Non-pigmented ciliary epithelial cell (primary cell): ENCODE results near the gene NUAK1.

ENCODE experiments used
- DNase-seq: peaks from one replicate; pipeline ENCODE4 v3.0.0-alpha.2; 2010; ENCODE audit warnings: low read depth

Gene NUAK1

DNA sequence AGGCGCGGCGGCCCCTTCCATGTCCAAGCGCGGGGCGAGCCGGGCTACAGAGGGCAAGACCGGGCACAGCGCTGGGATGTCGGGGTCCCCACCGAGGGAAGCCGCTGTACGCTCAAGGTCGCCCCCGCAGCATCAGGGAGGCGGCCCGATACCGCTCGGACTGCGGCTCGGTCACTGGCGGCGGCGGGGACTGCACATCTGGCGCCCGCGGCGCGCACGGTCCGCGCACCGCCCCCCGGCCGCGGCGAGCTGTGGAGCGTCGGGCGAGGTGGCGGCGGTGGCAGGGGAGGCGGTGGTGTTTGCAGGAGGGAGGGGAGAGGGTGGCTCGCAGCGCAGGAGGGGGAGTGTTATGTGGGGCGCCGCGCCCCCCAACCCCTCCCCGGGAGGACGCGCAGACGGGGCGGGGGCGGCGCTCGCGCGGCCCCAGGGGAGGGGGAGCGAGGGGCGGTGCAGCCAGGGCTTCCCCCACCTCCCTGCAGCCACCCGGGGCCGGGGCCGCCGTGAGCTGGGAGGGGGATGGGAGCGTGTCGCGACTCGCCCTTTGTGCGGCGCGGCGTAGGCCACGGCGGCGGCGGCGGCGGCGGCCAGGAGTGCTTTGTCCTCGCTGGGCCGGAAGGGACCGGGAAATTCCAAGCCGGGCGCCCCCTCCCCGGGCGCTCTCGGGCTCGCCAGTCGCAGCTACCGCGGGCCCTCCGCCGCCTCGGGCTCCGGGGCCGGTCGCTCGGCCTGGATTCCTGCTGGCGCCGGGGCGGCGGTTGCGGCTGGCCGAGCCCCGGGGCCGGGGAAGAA lies at the start of gene NUAK1:
Gene NUAK1, minus strand, starts transcription at position 322 of the 789 bp plus-strand sequence. Its CDS starts 301 bp downstream, at position 21.
- DNase-seq = no peak

DNA sequence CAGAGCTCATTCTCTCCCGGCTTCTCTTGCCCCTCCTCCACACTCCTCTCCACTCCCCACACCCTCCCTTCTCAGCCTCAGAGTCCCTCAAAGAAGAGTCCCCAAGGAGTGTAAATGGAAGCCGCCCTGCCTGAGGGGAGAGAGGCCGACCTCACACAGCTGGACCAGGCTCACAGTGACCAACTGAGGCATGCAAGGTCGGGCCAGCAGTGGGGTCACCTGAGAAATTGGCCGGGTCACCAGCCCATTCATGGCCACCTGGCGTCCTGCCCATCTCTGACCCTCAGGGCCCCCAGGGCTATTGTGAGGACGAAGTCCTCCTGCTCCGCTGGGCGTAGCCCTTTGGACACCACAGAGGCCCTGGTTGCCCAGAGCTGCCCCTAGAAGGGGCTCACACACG lies 49.5 kb upstream of the NUAK1 start:
- no peak for DNase-seq

DNA sequence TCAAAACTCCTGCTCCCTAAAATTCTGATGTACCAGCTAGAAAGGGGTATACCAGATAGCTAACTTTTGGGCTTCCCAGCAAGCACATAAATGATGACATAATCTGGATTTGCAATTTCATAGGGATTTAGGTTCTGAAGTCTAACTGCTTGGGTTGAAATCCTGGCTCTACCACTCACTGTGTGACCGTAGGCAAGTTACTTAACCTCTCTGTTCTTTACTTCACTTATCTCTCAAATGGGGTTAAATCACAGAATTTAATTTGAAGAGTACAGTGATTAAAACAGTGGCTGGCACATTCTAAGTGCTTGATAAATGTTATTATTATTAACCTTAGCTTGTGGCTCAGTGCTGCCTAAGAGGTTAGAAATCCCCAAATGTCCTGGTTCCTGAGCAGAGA lies 49.1 kb upstream of the NUAK1 start:
- DNase-seq = no peak

DNA sequence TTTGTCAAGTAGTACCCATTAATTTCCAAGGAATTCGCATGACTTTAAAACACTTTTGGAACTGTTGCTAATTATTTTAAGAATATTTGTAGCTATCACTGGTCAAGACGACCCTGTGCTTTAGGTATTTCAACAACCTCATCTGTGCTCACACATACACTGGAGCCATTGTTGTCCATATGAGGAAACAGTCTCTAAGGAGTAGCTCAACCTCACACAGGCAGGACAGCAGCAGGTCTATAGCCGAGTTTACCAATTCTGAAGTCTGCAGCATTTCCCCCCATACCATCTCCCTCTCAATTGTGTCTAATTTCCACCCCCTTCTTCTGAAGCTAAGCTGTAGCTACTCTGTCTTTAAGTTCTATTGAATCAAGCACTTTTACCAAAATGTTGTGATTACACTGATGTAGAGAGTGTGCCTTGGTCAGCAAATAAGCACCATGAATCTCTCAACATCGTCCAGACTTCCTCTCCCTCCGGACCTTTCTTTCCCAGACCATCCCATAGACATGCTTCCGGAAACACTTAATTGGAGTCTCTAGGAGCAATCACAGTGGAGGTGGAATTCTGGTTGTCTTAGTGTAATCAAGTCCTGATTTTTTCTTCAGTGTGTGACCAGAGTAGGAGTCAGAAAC lies 48.5 kb upstream of the NUAK1 start:
- DNase-seq = no peak

DNA sequence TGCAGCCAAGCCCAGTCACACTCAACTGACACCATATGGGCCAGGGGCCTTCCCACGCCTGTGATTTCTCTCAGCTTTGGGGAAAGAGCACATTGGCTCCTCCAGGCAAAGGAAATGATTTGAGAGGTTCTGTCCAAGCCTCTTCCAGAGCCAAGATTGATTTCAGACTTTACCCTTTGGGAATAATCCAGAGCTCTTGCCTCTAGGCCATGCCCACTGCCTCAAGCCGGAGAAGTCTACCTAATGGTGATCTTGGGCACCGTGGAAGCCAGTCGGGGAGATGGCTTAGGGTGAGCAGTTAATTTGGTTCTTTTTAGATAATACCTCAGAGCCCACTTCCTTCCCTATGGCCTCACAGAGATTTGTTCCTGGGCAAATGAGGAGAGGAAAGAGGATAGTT lies 45.0 kb upstream of the NUAK1 start:
- no peak for DNase-seq

DNA sequence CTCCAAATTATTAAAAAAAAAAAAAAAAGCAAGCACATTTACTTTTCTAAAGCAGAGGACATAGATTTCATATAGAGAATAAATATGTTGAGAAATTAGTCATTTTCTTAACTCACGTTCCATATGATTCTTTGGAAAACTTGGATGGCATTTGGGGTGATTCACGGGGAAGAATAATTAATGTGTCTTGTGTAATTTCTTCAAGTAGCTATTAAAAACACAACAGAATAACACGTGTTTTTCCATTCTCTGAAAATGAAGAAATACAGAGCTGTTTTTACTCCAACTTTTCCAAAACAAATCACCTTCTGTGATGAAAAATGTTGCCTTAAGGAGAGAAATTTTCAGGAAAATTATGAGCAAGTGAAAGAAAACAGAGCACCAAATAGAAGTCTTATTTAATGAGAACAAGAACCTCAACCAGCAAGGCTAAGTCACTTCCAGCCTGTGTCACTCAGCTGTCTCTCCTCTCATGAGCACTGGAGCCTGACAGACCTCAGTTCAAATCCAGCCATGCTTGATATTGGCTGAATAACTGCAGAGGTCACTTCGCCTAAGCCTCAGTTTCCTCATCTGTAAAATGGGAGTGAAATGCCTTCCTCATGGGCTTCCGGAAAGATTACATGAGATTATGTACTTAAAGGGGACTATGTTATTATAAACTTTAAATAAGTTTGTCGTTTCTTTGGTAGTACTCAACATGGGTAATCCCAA lies 42.8 kb upstream of the NUAK1 start:
- no peak for DNase-seq

DNA sequence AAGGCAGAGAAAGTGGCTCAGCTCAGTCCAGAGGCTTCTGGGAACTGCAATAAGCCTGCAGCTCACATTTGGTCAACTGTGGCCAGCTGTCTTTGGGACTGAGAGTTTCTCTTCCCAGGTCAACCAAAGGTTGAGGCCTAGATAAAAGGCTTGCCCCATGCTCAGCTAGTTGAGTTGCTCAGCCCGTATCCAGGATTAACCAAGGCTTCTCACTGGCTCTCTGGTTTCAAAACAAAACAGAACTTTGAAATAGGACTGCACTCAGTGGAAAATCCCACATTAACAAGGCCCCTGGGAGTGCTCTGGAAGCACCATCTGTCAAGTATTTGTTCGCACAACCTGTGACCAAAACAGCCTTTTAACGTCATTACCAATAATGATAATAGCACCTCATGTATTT lies 40.3 kb upstream of the NUAK1 start:
- no peak for DNase-seq

DNA sequence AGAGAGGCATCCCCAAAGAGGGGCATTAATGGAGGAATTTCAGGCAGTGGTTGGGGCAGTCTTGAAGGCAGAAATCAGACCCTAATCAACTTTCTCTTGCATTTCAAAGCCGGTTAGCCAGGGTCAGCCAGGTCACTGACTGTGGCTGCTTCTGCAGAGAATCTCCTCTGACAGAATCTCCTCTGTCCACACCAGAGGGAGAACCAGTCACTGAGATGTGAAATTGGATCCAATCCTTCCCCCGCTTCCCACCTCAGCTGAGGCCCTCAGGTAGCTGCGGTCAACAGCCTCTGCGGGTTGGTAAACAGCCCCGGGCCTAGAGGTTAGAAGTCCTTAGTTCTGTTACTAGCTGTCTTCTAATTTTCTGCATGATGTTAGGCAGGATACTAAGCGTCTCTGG lies 39.8 kb upstream of the NUAK1 start:
- no peak for DNase-seq

DNA sequence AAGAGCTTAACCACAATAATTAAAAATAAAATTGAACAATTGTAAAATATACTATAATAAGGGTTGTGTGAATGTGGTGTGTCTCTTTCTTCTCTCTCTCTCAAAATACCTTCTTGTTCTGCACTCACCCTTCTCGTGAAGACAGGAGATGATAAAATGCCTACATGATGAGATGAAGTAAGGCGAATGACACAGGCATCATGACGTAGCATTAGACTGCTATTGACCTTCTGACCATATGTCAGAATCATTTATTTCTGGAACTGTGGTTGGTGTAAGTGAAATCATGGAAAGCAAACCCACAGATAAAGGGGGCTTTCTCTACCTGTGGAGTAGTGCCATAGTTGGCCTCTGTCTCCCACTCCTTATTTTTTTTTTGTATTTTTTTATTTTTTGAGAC lies 37.8 kb upstream of the NUAK1 start:
- no peak for DNase-seq

DNA sequence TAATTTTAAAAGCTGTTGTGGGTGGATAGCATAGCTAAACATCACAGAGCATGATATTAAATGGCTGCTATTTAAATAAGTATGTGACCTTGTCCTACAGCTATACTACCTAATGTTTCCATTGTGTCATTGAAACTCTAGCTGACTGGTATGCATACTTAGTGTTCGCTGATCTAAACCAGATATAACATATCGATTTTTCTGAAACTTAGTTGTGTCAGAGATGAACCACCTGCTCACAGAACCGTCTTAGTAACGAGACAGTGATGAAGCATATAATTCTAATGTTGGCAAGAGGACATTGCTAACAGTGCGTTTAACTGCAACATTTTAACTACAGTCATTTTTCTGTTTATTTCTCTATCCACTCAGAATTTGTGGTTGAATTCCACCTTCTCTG lies 36.1 kb upstream of the NUAK1 start:
- no peak for DNase-seq

DNA sequence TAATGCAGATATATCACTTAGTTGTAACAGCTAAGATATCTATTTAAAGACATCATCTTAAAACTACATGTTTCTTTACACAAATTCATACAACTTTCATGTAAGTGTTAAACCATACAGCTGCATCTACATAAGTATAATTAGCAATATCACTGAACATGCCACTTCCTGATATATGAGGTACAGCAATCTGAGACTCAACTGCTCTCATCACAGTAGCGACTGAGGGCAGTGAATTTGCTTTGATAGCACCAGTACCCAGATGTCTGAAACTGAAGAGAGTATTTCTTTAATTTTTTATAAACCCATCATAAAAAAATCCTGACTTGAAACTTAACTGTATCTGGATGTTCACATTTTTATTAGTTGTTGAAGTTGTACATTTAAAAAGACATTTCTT lies 34.7 kb upstream of the NUAK1 start:
- no peak for DNase-seq

DNA sequence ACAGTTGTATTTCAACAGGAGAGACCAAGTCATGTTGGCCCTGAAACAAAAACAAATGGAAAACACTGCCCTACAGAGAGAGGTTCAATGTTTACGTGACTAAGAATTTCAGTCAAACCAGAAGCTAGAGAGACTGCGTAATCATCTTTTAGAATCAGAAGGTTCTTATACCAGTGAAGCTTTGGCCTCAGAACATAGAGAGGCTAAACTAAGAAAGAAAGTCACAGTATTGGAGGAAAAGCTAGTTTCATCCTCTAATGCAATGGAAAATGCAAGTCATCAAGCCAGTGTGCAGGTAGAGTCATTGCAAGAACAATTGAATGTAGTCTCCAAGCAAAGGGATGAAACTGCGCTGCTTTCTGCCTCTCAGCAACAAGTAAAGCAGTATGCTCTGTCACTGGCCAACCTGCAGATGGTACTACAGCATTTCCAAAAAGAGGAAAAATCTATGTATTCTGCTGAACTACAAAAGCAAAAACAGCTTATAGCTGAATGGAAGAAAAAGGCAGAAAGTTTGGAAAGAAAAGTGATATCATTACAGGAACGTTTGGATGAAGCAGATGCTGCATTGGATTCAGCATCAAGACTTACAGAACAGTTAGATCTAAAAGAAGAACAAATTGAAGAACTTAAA lies 32.5 kb upstream of the NUAK1 start:
- no peak for DNase-seq

DNA sequence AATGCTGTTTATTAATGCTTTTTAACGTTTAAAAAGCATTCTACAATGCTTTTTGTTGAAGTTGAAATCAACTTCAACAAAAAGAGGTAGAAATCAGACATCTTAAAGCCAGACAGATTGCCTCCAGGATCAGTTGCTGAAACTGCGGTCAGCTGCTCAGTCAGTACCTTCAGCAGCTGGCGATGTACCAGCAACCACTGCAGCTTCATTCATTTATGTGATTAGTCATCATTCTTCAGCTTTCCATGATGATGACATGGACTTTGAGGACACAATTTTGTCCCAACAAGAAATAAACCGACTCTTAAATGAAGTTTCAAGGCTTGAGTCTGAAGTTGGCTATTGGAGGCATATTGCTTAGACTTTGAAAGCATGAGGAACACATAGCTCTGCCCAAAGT lies 31.5 kb upstream of the NUAK1 start:
- peak; percentile 51 for DNase-seq

DNA sequence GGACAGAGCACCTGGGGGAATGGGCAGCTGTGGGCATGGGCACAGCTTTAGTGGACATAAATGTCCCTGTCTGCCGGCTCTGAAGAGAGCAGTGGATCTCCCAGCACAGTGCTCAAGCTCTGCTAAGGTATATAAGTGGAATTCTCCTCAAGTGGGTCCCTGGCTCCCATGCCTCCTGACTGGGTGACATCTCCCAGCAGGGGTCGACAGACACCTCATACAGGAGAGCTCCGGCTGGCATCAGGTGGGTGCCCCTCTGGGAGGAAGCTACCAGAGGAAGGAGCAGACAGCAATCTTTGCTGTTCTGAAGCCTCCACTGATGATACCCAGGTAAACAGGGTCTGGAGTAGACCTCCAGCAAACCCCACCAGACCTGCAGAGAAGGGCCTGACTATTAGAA lies 25.0 kb upstream of the NUAK1 start:
- DNase-seq = no peak

DNA sequence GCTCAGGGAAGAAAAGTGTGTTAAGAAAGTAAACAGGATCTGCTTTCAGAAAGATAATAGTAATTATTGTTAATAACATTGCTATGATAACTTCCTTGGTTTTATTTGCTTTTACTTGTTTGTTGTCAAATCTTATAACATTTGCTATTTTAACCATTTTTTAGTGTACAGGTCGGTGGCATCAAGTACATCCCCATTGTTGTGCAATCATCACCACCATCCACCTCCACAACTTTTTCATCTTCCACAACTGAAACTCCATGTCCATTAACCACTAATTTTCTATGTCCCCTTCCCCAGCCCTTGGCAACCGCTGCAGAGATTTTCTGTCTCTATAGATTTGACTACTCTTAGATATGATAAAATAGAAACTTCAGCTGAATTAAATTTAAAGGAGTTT lies 22.7 kb upstream of the NUAK1 start:
- no peak for DNase-seq

DNA sequence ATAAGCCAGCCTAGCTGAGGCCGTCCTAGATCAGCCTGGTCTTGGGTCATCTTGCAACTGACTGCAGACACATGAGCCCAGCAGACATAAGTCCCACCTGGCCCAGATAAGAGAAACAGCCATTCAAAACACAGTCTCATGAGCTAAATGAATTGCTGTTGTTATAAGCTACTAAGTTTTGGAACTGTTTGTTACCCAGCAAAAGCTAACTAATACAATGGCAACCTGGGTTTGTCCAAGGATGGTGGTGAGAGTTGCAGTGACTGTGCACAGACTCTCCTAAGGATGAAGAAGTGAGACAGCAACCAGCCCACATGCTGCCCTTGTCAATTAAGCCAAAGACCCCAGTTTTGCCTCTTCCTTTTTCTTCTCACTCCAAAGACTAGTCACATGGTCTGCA lies 22.2 kb upstream of the NUAK1 start:
- no peak for DNase-seq

DNA sequence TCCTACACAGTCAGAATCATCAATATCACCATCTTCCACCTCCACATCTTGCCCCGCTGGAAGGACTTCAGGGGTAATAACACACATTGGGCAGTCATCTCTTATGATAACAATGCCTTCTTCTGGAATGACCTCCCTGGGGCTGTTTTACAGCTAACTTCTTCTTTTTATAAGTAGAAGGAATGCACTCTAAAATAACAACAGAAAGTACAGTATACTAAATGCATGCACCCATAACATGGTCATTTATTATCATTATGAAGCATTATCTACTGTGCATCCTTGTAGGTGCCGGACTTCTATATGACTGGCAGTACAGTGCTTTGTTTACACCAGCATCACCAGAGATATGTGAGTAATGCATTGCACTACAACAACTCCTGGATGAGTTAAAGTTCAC lies 19.0 kb upstream of the NUAK1 start:
- DNase-seq = no peak

DNA sequence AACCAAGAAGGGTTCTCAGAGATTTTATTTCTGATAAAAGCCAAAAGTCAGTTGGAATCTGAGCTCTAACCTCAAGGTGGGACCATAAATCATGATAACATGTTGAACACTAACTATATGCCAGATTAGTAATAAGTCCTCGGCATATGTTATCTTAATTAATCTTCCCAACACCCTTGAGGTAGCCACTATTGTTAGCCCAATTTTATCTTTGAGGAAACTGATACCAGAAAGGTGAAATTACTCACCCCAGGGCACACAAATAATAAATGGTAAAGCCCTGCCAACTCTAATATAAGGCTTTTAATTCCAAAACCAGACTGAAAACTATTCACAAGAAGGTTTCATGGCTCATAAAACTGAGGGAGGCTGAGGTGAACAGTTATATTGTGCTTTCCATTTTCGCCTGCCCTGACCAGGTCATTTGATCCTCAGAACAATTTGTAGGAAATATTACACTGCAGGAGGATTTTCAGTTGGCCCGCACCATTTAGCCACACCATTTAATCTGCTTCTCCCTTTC lies 16.1 kb upstream of the NUAK1 start:
- DNase-seq = no peak

DNA sequence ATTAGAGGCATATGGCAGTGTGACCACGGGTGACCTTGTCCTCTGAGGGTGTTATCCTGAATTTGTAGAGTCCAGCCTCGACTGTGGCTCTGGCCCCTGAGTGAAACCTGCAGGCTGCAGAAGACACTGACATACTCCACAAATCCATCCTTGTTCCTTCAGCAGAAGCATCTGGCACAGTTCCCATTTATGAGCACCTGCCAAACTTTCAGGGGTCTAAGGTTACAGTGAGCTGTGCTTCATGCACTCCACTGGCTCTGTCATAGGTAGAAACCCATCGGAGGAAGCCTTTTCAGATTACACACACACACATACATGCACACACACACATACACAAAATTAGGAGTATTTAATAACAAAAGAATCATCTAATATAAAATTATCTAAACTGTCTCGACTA lies 13.6 kb upstream of the NUAK1 start:
- DNase-seq = no peak

DNA sequence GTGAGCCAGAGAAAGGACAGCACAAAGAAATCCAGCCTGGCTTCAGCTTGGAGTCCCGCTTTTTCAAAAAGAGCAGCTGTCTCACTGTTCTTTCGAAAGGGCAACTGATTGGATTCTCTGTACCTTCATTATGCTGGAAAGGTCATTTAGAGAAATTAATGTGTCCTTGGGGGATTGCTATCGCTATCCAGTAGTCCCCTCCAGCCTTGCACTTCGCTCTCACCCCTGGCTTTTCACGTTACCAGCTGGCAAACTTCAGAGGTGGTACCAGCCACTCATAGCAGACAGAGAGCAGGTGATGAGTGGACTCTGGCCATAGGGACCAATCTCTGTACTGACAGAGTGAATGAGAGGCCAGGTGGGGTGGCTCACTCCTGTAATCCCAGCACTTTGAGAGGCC lies 11.8 kb upstream of the NUAK1 start:
- DNase-seq = no peak

DNA sequence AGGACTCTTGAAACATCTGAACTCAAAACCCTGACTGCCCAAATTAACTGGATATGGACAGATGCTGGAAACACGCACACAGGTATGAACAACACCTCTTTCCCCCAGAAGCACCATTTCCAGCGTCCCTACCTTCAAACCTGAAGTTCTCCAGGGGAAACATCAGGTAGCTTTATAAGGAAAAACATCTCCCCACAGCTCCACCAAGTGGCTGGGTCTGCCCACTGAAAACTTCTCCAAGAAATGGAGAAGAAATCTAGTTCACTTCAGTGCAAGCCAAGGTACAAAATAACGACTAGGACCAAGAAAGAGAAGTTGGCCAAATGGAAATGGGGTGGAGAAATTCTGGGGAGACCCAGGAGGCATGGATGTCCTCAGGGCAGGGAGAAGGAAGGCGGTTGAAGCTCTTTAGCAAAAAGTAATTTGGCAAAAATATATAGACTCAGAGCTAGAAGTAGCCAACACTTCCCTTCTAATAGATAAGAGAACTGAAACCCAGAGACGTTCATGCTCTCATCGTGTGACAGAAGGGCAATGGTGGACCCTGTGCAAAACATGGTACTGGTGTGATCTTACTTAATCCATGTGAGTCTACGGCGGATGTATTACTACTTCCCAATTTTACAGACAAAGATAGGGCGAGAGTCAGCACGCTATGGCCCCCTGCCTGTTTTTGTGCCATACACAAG lies 10.5 kb upstream of the NUAK1 start:
- no peak for DNase-seq

DNA sequence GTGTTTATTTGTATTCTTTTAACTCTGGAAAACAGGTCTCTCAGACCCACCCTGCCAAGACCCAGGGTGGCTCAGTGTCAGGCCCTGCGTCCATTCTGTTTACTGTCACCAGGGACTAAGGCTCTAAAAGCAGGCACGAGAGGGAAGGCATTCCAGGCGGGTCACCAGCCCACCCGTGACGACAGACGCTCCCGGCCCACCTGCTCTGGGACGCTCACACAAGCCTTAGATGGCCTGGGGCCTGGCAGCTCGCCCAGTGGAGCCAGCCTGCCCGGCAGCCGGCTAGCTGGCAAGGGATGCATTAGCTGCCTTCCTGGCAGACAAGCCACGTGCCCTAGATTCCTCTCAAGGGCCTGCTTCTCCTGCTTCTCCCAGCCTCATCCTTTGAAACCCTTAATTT lies 9.2 kb upstream of the NUAK1 start:
- no peak for DNase-seq
